ENCODE results near the gene UGT1A9. TPM values are rescaled to one million over a fixed set of nuclear protein-coding genes. Genes with fewer than 3 reads are reported as not detected.

UGT1A9 gene
- polyA plus RNA-seq, 1 experiment: not detected

DNA sequence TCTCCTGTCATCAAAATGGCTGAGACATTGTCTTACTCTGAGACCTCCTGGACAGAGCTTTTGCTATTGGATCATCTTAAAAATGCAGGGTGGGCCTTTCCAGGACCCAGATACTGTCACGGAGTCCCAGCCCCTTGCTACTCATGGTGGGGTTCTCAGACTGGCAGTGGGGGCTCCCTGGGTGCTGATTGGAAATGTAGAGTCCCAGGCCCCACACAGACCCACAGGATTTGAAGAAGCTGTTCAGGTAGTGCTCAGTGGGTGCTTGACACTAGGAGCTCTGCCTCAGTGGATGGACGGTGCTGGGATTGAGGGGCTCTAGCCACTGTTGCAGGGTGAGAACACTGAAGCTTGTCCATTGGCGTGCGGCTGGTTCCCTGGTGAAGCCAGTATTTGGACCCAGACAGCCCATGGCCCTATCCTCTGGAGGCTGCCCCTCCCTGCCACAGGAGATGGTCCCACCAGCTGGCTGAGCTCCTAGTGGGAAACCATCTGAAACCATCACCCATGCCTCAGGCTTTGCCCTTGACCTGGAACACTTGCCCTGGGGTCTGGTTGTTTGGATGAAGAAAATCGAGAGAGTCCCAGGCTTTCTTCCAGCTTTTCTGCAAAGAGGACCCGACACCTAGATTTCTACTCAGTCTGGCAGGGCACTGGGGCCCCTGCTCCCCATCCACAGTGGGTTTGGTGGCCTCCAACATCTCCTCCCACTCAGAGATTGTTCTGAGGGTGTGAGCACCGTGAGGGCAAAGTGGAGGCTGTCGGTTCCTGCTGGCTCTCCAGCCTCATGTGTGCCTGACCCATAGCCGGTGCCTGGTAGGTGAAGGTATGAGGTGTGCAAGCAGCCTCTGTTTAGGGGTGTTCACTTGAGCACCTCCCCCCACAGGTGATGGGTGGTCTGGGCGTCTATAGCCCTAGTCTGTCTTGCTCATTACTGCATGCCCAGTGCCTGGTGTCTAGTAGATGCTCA, 136.6 kb downstream of the UGT1A9 start:
- no peak for DNase-seq (ENCODE audit: low read depth, low spot score)
- ChIA-PET POLR2A (no interaction called here), CTCF (no interaction called here)

DNA sequence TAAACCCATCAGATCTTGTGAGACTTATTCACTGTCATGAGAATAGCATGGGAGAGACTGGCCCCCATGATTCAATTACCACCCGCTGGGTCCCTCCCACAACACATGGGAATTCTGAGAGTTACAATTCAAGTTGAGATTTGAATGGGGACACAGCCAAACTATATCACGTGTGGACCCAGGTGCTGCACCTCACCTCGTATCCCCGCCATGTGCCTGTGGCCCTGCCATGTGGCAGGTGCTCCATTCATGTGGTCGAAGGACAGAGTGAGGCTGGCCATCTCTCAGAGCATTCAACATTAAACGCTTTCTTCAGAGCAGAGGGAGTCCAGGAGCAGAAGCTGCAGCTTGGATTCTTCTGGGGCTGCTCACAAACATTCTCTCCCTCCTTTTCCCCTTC, 138.7 kb downstream of the UGT1A9 start:
- Histone ChIP-seq H3K27me3 (ENCODE audit: control insufficient read depth, insufficient read depth, low read length) (peaks cover 13% of the 10 kb centered on the region), H3K4me3 (ENCODE audit: low read depth, low read length) (no peak overlapping the region), H3K9me3 (ENCODE audit: control insufficient read depth, insufficient read depth, low read length) (peaks cover 5% of the 10 kb centered on the region; the same call in 1 of the 2 replicates), H3K27ac (ENCODE audit: low read depth, low read length) (no peak overlapping the region)
- ChIA-PET CTCF (no interaction called here), POLR2A (no interaction called here)
- TF ChIP-seq, protein P1, sequence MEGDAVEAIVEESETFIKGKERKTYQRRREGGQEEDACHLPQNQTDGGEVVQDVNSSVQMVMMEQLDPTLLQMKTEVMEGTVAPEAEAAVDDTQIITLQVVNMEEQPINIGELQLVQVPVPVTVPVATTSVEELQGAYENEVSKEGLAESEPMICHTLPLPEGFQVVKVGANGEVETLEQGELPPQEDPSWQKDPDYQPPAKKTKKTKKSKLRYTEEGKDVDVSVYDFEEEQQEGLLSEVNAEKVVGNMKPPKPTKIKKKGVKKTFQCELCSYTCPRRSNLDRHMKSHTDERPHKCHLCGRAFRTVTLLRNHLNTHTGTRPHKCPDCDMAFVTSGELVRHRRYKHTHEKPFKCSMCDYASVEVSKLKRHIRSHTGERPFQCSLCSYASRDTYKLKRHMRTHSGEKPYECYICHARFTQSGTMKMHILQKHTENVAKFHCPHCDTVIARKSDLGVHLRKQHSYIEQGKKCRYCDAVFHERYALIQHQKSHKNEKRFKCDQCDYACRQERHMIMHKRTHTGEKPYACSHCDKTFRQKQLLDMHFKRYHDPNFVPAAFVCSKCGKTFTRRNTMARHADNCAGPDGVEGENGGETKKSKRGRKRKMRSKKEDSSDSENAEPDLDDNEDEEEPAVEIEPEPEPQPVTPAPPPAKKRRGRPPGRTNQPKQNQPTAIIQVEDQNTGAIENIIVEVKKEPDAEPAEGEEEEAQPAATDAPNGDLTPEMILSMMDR (IDR thresholded peaks at IDR 0.05; ENCODE audit: low read depth, low read length): no peak
- DNase-seq (ENCODE audit: low read depth, low spot score): no peak

More for the DNA sequence above, 136.6 kb downstream of the UGT1A9 start:
- Histone ChIP-seq H3K27ac (ENCODE audit: low read depth, low read length) (no peak overlapping the region), H3K9me3 (ENCODE audit: control insufficient read depth, insufficient read depth, low read length) (peaks cover 5% of the 10 kb centered on the region; the same call in 1 of the 2 replicates), H3K4me3 (ENCODE audit: low read depth, low read length) (no peak overlapping the region), H3K27me3 (ENCODE audit: control insufficient read depth, insufficient read depth, low read length) (peaks cover 13% of the 10 kb centered on the region)
- TF ChIP-seq, protein P1 (IDR thresholded peaks at IDR 0.05; ENCODE audit: low read depth, low read length): no peak

DNA sequence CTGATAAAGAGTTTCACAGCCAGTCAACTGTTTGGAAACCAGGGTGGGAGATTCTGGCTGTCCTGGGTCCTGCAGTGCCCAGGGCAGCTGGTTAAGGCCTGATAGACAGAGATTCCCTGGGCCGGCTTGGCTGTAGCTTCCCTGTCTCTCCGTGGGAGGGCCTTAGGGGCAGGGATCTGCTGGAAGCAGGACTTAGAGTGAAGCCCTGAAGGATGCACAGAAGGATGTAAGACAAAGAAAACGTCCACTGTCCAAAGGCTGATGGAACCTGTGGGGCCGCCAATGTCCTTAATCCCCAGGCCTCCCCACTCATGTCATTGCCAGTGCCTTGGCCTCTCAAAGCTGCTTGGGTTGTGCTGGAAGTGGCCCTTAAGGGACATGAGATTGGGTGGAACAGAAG, 139.4 kb downstream of the UGT1A9 start:
- H3K27me3 ChIP-seq (ENCODE audit: control insufficient read depth, insufficient read depth, low read length): peaks cover 13% of the 10 kb centered on the region
- DNase-seq (ENCODE audit: low read depth, low spot score): no peak
- ChIA-PET CTCF (no interaction called here), POLR2A (no interaction called here)
- H3K4me3 ChIP-seq (ENCODE audit: low read depth, low read length): no peak overlapping the region
- H3K9me3 ChIP-seq (ENCODE audit: control insufficient read depth, insufficient read depth, low read length): peaks cover 5% of the 10 kb centered on the region; the same call in 1 of the 2 replicates
- TF ChIP-seq, protein P1 (IDR thresholded peaks at IDR 0.05; ENCODE audit: low read depth, low read length): no peak
- H3K27ac ChIP-seq (ENCODE audit: low read depth, low read length): no peak overlapping the region

DNA sequence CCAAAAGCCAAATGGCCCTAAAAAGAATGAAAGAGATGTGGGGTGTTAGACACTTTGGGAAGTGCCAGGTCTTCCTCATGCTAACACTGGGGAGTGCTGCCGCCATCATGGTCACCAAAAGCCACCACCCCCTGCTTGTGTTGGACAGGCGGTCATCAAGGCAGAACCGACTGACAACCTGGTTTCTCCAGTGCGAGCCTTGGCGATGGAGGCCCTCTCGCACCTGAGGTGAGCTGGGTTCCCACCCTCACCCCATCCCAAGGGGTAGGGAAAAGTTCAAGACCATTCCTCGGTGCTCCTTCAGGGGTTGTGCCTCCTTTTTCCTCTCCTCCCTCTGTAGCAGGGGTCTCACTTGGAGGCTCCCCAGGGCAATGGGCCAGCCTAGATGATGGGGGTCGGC, 140.0 kb downstream of the UGT1A9 start:
- no peak for DNase-seq (ENCODE audit: low read depth, low spot score)
- Histone ChIP-seq H3K4me3 (ENCODE audit: low read depth, low read length) (no peak overlapping the region), H3K27me3 (ENCODE audit: control insufficient read depth, insufficient read depth, low read length) (peaks cover 13% of the 10 kb centered on the region), H3K27ac (ENCODE audit: low read depth, low read length) (no peak overlapping the region), H3K9me3 (ENCODE audit: control insufficient read depth, insufficient read depth, low read length) (peaks cover 5% of the 10 kb centered on the region; the same call in 1 of the 2 replicates)
- TF ChIP-seq, protein P1 (IDR thresholded peaks at IDR 0.05; ENCODE audit: low read depth, low read length): no peak
- ChIA-PET CTCF (no interaction called here), POLR2A (no interaction called here)

All from AG04450 (cell line).